ENCODE measurements around the gene MRC1.

Gene MRC1

DNA sequence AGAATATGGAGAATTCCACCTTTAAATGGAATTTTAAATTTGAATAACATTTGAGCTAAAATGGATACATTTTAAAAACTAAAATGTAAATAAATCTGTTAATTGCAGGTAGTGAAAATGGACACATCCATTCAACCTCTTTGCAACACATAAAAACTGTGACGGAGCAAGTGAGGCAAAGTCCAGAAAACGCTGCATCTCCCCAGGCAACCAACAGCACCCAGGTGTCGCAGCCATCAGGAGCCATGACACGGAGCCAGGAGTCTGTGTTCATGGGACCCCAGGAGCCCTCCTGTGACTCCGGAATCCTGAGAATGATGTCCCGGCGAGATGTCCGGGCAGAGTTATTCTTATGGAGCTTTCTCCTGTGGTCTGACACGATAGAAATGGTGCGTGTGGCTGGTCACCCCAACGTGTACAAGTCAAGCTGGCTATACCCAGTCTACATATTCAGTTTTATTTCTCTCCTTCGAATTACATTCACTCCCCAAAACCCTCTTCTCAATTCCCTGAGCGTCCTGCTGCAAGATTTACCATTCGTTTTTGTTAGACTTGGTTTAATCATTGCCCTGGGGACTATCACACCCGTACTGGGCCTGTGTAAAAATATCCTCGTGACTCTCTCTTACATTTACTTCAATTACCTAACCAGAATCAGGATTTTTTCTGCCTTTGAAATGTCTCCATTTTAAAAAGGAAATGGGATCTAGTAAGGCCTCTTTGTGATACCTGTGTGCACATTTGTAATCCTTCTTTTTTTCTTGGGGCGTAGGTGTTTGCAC lies 13.1 kb upstream of the MRC1 start:
- no peak for DNase-seq (ENCODE audit: low read depth, low spot score)

DNA sequence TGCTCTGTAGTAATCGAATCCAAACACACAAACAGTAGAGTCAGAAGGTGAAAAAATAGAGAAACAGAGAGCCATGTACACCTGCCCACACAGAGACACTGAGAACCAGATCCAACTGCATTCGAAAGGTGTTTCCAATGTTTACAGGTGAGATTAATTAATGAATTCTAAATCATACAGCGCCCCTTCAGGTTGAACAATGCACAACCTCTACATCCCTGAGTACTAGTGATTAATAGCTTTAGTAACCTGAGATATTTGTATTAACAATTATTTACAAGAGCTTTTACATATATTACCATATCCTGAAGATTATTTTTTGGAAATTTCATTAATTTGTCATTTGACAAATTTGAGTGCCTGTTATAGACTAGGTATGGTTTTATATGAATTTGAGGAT lies 7.6 kb upstream of the MRC1 start:
- no peak for DNase-seq (ENCODE audit: low read depth, low spot score)

- no peak for DNase-seq (ENCODE audit: low read depth, low spot score)
Measured at GRCh38 chr10:17802350-17802749, 6.8 kb upstream of the MRC1 start.

DNA sequence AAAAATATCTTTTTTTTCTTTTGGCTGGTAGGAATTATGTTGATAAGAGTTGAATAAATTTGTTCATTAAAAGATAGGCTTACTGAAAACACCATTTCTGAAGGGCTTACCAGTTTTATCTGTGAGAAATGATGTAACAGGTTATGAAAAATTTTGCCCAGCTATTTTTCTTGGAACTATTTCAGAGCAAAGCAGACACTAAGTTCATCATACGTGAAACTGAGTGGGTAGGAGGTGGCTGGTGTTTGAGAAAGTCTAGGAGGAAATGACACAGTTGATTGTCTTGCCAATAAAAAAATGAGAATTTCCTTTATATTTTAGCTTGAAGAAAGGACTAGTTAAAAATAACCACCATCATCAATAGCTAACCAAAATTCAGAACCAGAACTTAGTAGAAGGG lies 6.2 kb upstream of the MRC1 start:
- no peak for DNase-seq (ENCODE audit: low read depth, low spot score)

DNA sequence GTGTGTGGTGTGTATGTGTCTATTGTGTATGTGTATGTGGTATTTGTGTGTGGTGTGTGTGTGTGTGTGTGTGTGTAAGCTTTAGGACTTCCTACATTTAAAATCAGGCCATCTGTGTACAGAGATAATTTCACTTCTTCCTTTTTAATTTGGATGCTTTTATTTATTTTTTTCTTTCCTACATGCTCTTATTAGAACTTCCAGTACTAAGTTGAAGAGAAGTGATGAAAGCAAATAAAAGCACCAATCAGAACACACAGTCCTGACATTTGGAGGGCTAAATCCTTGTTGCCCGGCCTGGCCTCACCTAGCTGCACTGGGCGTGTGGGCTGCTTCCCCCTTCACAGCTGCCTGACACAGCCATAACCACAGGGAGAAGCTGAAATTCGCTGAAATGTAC lies 3.8 kb upstream of the MRC1 start:
- no peak for DNase-seq (ENCODE audit: low read depth, low spot score)

DNA sequence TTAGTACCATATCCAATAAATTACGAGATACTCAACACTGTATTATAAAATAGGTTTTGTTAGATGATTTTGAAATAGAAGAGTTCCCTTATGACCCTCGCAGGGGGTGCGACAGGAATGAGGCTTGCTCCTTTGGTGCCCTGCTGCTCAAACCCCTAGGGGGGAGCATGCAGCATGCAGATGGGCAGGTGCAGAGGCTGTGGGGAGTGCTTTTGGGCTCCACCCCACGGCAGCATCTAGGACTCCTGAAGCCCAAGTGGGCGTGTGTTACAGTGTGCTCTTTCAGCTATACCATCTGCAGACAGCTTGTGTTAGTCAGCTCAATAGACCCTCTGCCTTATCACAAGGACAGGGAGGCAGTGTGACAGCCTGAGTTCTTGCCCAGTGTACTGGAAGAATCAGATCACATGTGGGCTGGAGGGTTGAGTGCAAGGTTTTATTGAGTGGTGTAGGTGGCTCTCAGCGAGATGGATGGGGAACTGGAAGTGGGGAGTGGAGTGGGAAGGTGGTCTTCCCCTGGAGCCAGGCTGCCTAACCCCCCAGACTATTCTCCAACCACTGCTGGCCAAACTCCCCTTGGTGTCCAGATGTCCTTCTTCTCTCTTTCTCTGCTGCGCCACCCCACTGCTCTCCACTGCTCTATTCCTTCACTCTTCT lies 3.1 kb upstream of the MRC1 start:
- no peak for DNase-seq (ENCODE audit: low read depth, low spot score)

GRCh38 chr10:17811146-17811865 lies 2.2 kb downstream of the MRC1 start:
- DNase-seq (ENCODE audit: low read depth, low spot score), result no peak

DNA sequence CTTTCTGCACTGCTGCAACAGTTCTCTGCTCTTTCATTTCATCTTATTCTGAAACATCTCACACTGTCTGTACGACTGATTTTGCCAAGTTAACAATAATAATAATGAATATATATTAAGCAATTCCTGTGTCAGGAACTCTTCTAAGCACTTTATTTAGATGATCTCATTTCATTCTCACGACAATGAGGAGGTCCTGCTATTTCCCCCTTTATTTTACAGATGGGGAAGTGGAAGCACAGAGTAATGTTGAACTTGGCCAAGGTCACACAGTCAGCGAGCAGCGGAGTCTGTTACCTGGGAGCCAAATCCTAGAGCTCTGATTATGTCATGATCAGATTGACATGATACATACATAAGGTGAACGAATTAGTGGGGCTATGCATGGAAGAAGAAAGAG lies 5.8 kb downstream of the MRC1 start:
- DNase-seq (ENCODE audit: low read depth, low spot score), result no peak

- no peak for DNase-seq (ENCODE audit: low read depth, low spot score)
Measured at GRCh38 chr10:17816199-17816598, 7.1 kb downstream of the MRC1 start.

DNA sequence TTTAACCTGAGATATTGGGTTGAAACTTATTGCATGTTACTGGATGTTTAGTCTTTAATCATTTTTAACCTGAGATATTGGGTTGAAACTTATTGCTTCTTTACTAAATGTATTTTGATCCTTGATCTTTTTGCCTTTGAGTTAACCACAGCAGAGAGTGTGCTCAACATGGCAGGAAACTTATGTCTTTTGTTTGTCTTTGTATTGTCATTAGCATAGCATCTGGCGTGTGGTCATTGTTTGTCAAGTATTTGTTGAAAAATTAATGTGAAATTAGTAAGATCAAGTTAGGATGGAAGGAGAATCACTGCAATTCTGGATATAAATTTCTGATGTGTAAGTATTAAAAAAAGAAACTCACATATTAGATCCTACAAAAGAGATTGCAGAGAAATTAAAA lies 8.2 kb downstream of the MRC1 start:
- DNase-seq (ENCODE audit: low read depth, low spot score), result no peak

DNA sequence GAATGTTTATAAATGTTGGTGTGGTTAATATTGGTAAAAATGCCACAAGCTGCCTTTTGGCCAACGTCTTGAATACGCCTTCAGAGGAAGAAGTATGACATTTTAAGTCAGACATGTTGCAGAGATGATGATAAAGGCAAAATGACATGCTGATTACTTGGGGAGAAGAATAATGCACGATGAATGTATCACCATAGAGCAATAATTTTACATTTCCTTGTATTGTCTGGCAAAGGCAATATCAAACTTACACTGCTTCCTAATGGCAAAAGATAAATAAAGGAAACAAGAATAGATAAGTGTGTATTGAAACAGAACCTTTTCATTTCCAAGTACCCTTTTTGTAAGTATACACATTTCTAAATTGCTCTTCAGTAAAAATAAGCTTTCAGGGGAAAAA lies 8.6 kb downstream of the MRC1 start:
- DNase-seq (ENCODE audit: low read depth, low spot score), result no peak

DNA sequence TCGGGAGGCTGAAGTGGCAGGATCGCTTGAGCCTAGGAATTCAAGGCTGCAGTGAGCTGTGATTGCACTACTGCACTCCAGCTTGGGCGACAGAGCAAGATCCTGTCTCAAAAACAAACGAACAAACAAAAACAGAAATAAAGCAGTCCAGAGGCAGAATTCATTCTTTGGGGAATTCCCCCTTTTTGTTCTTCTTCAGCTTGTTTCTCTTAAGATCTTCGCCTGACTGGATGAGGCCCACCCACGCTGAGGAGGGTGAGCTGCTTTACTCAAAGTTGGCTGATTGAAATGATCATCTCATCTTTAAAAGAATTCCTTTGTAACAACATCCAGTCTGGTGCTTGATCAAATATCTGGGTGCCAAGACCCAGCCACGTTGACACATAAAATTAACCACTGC lies 10.7 kb downstream of the MRC1 start:
- DNase-seq (ENCODE audit: low read depth, low spot score), result no peak

DNA sequence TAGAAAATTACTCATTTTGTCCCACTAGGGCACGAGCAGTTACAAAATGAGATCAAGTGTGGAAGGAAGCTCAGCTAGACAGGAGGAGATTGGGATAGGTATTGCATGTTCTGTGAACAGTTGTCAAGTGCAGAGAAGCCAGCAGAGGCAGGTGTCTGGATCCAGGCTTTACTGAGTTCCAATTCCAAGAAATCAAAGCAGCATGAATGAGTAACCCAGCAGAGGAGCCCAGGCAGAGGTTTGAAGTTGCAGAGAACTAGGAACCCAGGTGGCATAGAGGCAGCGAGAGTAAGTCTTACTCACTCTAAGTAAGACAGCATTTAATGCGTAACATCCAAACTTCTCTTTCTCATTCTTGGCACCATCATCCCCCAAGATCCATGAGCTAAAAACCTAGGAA lies 11.8 kb downstream of the MRC1 start:
- no peak for DNase-seq (ENCODE audit: low read depth, low spot score)

- DNase-seq (ENCODE audit: low read depth, low spot score), result no peak
Measured at GRCh38 chr10:17821893-17822292, 12.7 kb downstream of the MRC1 start.

- no peak for DNase-seq (ENCODE audit: low read depth, low spot score)
Measured at GRCh38 chr10:17831341-17831740, 22.2 kb downstream of the MRC1 start.

DNA sequence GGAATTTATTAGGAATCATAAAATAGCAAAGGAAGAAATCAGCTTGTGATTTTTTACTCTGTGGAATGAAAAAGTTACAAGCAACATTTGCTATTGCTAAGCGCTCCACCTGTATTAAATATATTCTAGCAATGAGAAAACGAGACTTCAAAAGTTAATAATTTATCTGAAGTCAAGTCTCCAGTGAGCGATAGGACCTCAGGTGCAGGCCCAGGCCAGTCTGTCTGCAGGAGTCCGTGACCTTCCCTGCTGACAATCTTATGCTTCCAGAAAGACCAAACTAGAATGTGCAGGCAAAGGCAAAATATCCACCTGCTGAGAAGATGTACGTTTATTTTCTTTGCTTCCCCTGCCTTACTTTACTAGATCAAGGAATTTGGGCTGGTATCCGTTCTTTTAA lies 22.7 kb downstream of the MRC1 start:
- DNase-seq (ENCODE audit: low read depth, low spot score), result no peak

DNA sequence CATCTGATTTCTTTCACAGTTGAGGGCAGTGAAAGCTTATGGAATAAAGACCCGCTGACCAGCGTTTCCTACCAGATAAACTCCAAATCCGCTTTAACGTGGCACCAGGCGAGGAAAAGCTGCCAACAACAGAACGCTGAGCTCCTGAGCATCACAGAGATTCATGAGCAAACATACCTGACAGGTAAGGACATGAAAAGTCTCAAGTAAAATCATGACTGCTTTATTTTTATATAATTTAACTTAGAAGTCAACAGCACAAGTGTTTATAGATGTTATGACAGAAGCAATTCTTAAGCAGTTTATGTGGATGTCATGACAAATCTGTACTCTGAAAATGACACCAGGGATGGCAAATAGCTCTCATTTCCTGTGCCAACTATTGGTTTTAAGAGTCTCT lies 24.5 kb downstream of the MRC1 start:
- no peak for DNase-seq (ENCODE audit: low read depth, low spot score)

- DNase-seq (ENCODE audit: low read depth, low spot score), result no peak
Measured at GRCh38 chr10:17835688-17836087, 26.5 kb downstream of the MRC1 start.

GRCh38 chr10:17836942-17837341 lies 27.8 kb downstream of the MRC1 start:
- peak; percentile 21 for DNase-seq (ENCODE audit: low read depth, low spot score)

- no peak for DNase-seq (ENCODE audit: low read depth, low spot score)
Measured at GRCh38 chr10:17838080-17838648, 29.0 kb downstream of the MRC1 start.

DNA sequence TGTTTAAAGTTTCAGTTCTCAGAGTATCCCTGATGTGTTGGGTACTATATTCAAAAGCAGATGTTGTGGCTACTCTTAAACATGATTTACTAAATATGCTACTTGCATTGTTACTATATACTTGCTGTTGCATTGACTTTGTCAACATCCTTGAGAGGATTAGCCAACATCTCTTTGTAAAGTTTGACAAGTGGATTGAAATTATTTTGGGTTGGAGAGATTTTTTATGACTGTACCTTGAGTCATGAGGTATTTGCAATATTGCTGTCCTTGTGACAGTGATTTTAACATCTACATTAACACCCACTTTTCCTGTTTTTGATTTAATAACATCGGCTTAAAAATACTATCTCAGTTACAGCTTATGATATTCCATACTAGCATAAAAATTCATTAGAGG lies 31.9 kb downstream of the MRC1 start:
- DNase-seq (ENCODE audit: low read depth, low spot score), result no peak

- DNase-seq (ENCODE audit: low read depth, low spot score), result no peak
Measured at GRCh38 chr10:17842641-17843040, 33.5 kb downstream of the MRC1 start.

Measured in smooth muscle cell of the brain vasculature (primary cell).